NCI-H1694 (cell line): Measurements from ENCODE around the gene UBTD1.
"Not testable (repeated sequence)": the region's sequence is repeated elsewhere in the genome, so short reads cannot be mapped to it uniquely, and the experiment has no call there.

Experiments used
- DNase-seq: peaks from one replicate; lab custom pipeline; 2025; lab: John Stamatoyannopoulos, UW

UBTD1 gene

GRCh38 chr10:97498841-97499560 lies at the start of gene UBTD1:
UBTD1 (plus strand) TSS chr10:97498924; CDS start chr10:97499204, 280 bp downstream.
- DNase-seq: no peak

- no peak for DNase-seq
These were observed 47.9 kb upstream of the UBTD1 start for GRCh38 chr10:97450828-97451227.

GRCh38 chr10:97451605-97452004 lies 47.1 kb upstream of the UBTD1 start:
- no peak for DNase-seq

- no peak for DNase-seq
These were observed 46.4 kb upstream of the UBTD1 start for GRCh38 chr10:97452352-97452751.

- no peak for DNase-seq
These were observed 44.2 kb upstream of the UBTD1 start for GRCh38 chr10:97454330-97455036.

- no peak for DNase-seq
These were observed 42.6 kb upstream of the UBTD1 start for GRCh38 chr10:97456034-97456685.

- DNase-seq: no peak
These were observed 42.0 kb upstream of the UBTD1 start for GRCh38 chr10:97456686-97457065.

- DNase-seq: no peak
These were observed 39.6 kb upstream of the UBTD1 start for GRCh38 chr10:97459111-97459510.

GRCh38 chr10:97459933-97460332 lies 38.8 kb upstream of the UBTD1 start:
- DNase-seq: no peak

GRCh38 chr10:97462309-97462708 lies 36.4 kb upstream of the UBTD1 start:
- no peak for DNase-seq

GRCh38 chr10:97463363-97464132 lies 35.2 kb upstream of the UBTD1 start:
- DNase-seq: peak; percentile 33

GRCh38 chr10:97464226-97464625 lies 34.5 kb upstream of the UBTD1 start:
- DNase-seq: no peak

- DNase-seq: no peak
These were observed 32.7 kb upstream of the UBTD1 start for GRCh38 chr10:97465982-97466381.

GRCh38 chr10:97466755-97467154 lies 32.0 kb upstream of the UBTD1 start:
- DNase-seq: no peak

GRCh38 chr10:97468162-97468561 lies 30.6 kb upstream of the UBTD1 start:
- DNase-seq: no peak

GRCh38 chr10:97468781-97469180 lies 29.9 kb upstream of the UBTD1 start:
- DNase-seq: not testable (repeated sequence)

- DNase-seq: no peak
These were observed 23.8 kb upstream of the UBTD1 start for GRCh38 chr10:97474918-97475317.

GRCh38 chr10:97475936-97476594 lies 22.7 kb upstream of the UBTD1 start:
- DNase-seq: no peak

- DNase-seq: not testable (repeated sequence)
These were observed 19.3 kb upstream of the UBTD1 start for GRCh38 chr10:97479410-97479809.

GRCh38 chr10:97479939-97480338 lies 18.8 kb upstream of the UBTD1 start:
- DNase-seq: no peak

- DNase-seq: no peak
These were observed 17.7 kb upstream of the UBTD1 start for GRCh38 chr10:97481071-97481470.

- DNase-seq: no peak
These were observed 16.3 kb upstream of the UBTD1 start for GRCh38 chr10:97482381-97482780.
